Liver (tissue), 3 donors: ENCODE measurements around the gene SEZ6.

Source experiments
- CTCF ChIP-seq: fragments of 150-350 bp; IDR thresholded peaks from 2 replicates; pipeline ENCODE4 v1.5.1; 2017; ENCODE audit warnings: improper control_type of control experiment, low read depth, low read length; ENCODE audit not compliant: missing input control
- GABPA ChIP-seq, 2 donors: IDR thresholded peaks in 1 of 2; conservative IDR thresholded peaks in 1 of 2; 2 replicates each; pipeline ENCODE4 v1.6.1; 2016; ENCODE audit warnings: antibody characterized with exemption in 2 of 2, mild to moderate bottlenecking in 1 of 2, moderate library complexity in 1 of 2
- JUND ChIP-seq, 2 donors: IDR thresholded peaks; 2 replicates each; pipeline ENCODE4 v1.6.1; 2016; ENCODE audit warnings: antibody characterized with exemption in 2 of 2
- MAX ChIP-seq: IDR thresholded peaks from 2 replicates; pipeline ENCODE4 v1.6.1; 2016; ENCODE audit warnings: antibody characterized with exemption
- REST ChIP-seq: IDR thresholded peaks from 2 replicates; pipeline ENCODE4 v1.6.1; 2016; ENCODE audit warnings: antibody characterized with exemption, mild to moderate bottlenecking
- SP1 ChIP-seq: IDR thresholded peaks from 2 replicates; pipeline ENCODE4 v1.6.1; 2018; ENCODE audit warnings: antibody characterized with exemption, mild to moderate bottlenecking
- ZBTB33 ChIP-seq: IDR thresholded peaks from 2 replicates; pipeline ENCODE4 v1.6.1; 2016; ENCODE audit warnings: antibody characterized with exemption
- donor health status: healthy.
- donor health status: healthy.

GRCh38 chr17:28986714-28987655, 18.8 kb downstream of the SEZ6 start:
- no peak for TF ChIP-seq CTCF
- no peak for TF ChIP-seq REST
- no peak for TF ChIP-seq ZBTB33
- no peak for TF ChIP-seq GABPA (IDR thresholded peaks at IDR 0.05 in 1 of 2, conservative IDR thresholded peaks at IDR 0.05 in 1 of 2)
- no peak for TF ChIP-seq JUND (IDR thresholded peaks at IDR 0.05)
- TF ChIP-seq MAX: no peak
- TF ChIP-seq SP1: no peak
